SKM-1 (cell line): Measurements from ENCODE around the gene CSMD2.

Experiments used
- DNase-seq: peaks from one replicate; lab custom pipeline; 2025; ENCODE audit not compliant: unreplicated experiment; lab: John Stamatoyannopoulos, UW

The CSMD2 gene

DNA sequence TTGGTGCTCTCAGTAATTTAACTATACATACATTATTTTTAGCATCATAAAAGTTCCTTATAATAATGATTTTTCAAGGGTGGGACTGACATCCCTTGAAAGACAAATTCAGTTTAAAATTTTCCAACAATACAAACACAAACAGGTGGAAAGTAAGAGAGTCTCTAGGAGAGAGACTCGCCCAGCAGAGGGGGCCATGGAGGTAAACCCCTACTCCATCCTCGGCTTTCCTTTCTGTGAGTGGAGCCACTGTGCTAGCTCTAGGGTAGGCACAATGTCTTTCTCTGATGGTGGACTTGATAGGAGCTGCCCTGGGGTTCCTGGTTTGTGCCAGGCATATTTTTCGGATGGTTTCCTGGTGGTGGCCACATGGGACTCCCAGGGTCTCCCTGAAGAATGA, 8.3 kb downstream of the CSMD2 start:
- DNase-seq = no peak

DNA sequence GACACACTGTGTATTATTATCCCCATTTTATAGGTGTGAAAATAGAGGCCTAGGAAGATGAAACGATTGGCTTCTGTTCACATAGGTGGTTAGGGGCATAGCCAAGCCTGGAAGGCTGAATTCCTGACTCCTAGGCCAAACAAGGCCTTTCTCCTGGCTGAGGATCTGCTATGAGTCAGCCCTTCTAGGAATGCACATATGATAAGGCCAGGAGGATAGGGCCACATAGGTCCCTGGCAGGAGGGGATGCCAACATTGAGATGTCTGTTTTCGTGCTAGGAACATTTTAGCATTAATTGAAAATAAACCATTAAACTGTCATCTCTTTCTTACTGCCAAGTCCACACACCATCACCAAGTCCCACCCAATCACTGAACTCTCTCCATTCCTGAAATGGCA, 9.2 kb downstream of the CSMD2 start:
- DNase-seq = no peak

DNA sequence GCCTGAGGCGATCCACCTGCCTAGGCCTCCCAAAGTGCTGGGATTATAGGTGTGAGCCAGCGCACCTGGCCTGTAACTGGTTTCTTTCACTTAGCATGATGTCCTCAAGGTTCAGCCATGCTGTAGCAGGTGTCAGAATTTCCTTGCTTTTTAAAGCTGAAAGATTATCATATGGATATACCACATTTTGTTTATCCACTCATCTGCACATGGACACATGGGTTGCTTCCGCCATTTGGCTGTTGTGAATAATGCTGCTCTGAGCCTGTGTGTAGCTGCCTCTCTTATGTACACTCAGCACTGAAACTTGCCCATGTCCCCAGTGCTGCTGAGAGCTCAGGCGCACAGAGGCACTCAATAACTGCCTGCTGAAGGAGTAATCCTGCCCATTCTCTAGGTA, 11.8 kb downstream of the CSMD2 start:
- DNase-seq = no peak

DNA sequence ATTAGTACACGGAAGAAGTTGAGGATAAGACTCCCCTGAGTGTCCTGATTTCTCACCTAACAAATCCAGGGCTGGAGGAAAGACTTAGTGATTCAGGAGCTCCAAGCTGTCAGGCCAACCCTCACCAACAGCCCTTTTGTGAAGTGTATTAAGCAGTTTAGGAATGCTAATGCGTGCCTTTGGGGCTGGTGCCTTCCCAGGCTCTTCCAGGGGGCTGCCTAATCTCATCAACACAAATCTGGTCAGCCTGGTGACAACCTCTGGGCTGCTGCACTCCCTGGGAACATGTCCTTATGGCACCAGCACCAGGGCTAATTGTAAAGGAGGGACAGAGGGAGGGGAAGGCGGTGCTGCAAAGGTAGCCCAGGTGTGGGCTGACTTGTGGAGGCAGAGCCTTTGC, 15.5 kb downstream of the CSMD2 start:
- DNase-seq = no peak

DNA sequence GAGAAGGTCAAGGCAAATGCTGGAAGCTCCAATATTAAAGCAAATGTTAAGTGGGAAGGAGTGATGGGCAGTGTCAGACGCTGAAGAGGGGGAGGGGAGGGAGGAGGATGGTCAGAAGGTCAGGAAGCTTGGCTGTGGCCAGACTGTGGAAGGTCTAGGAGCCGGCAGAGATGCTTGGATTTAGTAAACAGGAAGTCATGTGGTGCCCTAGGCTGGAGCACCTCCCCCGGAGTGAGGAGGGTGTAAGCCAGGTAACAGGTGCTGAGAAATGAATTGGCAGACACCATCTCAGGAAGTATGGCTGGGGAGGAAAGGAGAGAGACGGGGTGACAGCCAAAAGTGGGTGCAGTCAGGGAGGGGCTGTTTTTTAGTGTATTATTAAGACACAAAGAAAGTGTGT, 17.7 kb downstream of the CSMD2 start:
- DNase-seq = no peak

DNA sequence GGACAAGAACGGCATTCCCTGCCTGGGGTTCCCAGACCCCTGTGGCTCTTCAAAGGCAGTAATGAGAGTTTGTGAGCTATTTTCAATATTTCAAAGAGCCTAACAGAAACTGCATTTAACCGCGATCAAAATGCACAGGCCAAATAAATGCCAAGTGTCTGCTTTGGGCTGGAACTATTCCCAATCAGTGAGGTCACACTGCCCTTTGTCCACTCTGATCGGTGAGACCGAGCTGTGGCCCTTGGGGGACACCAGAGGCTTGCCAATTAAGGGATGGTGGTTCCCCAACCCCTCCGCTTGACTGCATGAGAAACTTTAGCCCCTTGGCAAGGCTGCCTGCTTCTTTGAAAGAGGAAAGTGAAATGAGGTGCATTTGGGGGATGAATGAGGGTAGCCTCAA, 20.3 kb downstream of the CSMD2 start:
- no peak for DNase-seq

DNA sequence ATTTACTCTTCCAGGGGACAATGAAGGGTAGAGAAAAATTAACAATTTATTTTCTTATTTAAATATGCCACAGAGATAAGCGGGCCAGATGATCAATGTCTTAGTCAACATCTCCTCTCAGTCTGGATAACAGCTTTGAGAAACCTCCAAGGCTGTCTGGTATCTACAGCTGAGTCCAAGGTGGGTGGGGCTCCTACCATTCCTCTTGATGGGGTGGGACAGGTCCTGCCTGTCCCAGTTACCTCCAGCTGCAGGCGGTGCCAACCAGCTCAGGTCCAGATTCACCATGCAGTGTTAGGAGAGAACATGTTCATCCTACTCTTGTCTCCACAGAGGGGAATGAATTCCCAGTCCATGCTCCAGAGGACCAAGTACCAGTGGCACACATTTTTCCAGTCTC, 21.1 kb downstream of the CSMD2 start:
- DNase-seq = no peak

DNA sequence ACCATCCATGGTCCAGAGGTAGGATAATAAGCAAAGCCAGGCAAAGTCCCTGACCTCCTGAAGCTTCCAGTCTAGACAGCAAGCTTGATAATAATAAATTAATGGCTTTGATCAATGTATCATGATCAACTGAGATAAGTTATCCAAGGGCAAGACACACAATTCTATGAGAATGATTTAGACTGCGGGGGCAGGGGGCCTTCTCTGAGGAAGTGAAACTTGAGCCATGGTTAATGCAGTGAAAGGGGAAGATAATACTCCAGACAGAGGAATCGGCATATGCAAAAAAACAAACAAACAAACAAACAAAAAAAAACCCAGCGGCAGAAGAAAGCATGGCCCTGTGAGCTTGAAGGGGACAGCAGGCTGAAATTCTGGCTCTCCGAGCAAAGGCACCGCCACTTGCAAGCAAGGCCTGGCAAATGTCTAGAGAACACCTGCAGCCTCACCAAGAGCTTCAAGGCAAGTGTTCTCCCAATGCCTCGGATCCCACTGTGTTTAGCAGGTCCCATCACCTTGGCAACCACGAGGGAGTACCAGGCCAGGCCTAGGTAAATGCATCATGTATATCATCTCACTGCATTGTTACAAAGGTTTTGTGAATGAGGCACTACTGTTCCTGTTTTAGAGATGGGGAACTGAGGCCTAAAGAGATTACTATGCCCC, 24.9 kb downstream of the CSMD2 start:
- DNase-seq = no peak

DNA sequence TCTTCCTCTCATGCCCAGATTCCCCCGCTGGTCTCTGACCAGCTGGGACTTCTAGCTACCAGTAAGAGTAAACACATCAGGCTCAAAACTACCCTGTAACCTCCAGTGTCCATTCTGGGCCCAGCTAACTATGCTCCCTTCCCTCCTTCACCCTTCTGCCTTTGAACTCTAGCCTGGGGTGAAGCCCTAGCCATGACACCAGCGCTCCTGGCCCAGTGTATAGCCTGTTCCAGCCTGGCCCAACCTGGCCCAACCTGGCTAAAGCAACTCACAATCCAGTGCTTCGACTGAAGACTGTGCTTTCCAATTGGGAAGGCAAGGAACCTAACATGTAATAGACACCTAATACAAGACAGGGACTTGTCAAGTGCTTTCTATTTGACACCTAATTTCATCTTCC, 27.6 kb downstream of the CSMD2 start:
- no peak for DNase-seq

DNA sequence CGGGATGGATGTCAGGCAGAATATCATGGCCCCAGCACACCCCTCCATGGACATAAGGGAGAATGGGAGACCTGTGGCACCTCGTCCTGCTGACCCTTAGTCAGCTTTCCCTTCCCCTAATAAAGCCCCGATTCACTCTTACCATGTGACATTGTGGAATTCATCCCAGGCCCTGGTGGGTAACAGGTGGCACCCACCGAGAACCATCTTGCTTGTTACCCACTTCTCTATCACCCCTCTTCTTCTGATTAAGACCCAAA, 32.9 kb downstream of the CSMD2 start:
- no peak for DNase-seq

DNA sequence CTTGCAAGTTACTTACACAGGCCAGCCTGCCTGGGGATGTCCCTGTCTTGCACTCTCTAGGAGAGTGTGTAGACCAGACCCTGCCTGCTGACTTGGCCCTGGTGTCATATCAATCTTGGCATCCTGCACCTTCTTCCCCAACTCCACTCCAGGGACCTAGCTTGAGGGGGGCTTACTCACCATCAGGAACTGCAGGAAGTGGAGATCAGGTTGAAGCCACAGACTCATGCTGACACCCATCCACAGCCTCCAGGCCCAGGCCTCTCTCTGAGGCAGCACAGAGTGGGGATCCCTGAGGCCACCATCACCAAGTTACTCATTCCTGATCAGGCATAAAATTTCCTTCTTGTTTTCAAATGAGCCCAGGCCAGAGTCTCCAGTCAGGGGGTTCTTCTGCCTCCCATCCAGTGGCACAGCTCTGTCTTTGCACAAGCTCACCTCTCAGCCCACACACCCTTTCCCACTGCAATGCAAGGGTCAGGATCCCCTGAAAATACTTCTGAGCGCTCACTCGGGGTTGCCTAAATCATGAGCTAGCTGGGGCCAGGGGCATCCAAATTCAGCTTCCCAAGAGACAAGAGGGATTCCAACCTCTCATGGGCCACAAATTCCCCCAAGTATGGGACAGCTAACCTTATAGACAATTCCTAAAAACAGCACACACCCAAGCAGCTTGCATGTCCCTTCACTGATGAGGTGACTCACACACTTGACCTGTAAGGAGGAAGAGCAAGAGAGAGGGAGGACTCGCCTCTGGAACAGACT, 33.5 kb downstream of the CSMD2 start:
- no peak for DNase-seq

DNA sequence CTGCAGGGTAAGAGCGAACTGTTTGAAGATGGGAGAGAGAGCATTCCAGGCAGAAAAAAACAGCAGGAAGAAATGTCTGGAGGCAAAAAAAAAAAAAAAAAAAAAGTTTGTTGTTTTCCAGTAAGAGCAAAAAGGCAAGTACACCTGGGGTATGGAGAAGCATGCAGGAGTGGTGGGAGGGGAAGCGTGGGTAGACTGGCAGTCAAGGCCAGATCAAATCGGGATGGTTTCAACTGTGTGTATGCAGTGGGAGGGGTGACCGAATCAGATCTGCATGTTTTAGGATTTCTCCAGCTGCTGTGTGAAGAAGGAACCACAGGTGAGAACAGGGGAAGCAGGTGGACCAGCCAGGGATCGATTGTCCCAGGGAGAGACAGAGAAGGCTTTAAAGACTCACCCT, 34.7 kb downstream of the CSMD2 start:
- DNase-seq = no peak

DNA sequence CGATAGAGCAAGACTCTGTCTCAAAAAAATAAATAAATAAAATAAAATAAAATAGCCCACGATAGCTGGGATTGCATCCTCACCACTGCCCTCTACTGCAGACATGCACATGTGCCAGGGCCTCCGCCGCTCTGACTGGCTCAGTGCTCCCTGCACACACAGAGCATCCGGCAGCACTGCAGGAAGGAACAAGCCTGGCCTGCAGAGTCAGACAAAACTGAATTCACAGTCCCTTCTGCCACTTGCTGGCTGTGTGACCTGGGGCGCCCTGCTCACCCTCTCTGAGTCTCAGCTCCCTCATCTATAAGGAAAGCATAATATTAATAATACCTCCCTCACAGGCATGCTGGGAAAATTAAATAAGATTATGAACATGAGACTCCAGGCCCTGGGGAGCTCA, 35.4 kb downstream of the CSMD2 start:
- DNase-seq = no peak

DNA sequence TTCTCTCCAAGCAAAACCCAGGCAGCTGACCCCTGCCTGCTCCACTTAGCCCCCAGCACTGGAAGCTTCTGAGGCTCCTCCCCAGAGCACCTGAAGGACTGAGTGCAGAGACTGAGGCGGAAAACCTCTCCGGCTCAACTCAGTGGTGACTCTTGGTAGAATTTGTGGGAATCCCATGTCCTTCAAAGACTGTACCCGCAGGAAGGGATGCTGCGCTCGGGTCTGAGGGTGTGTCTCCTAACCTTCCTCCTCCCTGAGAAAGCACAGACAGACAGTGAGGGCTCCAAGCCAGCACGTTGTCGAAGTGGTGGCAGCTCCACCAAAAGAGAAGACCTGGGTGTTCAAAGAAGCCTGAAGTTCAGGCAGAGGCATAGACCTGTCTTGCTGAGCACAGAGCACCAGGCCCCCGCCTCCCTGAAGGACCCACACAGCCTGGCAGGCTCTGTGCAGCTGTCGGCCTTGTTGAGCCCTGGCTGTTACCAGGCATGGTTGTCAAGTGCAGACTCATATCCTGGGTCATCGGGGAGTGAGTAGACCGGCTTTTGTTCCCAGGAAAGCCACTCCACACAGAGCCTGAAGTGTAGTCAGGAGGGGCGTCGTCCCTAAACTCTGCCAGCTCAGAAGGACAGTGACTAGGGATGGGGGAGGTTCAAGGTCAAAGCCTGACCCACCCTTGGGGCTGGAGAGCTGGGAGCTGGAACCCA, 36.7 kb downstream of the CSMD2 start:
- DNase-seq = no peak

DNA sequence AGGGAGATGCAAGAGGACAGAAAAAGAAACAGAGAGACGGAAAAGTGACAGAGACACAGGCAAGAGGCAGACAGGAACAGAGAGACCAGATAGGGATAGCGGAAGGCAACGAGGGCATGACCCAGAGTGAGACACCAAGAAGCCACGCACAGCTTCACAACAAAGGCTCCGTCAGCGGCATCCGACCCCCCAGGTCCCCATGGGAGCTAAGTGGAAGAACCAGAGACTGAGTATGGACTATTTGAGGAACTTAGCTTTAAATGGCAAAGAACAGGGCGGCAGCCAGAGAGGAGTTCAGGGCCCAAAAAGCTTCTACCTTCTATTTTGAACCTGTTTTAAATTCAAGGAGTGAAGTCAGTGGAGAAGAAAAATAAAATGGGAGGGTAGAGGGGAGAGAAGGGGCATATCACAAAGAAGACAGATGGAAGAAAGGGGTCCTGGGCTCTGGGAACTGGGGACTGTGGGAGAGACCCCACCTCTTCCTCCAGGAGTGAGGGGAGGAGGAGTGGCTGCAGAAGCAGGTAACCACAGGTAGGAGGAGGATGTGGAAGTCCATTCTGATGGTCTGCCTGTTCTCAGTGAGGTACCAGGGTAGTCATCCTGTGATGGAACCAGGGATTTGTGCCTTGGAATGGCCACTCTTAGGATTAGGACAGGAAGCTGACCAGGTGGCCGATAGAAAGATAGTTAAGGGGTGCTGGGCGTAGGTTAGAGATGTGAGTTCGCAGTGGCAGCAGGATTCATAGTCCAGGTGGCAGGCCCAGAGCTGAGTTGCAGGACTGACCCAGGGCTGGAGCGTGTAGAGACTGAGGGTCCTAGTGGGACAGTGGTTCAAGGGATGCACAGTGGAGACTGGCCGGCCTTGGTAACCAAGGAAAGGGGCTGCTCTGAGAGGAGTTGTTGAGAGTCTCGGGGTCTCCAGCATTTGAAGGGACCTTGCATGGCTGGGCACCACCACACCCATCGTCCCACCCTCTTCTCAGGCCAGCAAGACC, 37.7 kb downstream of the CSMD2 start:
- no peak for DNase-seq

DNA sequence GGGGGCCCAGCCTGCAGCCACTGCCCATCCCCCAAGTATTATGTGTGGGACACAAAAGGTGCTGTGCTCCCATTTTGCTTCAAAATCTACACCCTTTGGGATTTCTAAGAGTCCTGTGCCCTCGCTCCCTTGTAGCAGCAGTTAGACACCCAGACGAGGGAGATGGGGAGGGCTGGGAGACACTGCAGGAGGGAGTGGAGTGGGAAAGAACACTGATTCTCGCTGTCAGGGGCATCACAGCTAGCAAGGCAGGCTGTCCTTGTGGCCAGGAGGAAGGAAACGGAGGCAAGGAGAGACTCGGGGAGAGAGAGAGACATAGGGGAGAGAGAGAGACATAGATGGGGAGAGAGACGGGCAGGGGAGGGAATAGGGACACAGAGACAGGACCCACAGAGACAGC, 38.5 kb downstream of the CSMD2 start:
- DNase-seq = no peak

DNA sequence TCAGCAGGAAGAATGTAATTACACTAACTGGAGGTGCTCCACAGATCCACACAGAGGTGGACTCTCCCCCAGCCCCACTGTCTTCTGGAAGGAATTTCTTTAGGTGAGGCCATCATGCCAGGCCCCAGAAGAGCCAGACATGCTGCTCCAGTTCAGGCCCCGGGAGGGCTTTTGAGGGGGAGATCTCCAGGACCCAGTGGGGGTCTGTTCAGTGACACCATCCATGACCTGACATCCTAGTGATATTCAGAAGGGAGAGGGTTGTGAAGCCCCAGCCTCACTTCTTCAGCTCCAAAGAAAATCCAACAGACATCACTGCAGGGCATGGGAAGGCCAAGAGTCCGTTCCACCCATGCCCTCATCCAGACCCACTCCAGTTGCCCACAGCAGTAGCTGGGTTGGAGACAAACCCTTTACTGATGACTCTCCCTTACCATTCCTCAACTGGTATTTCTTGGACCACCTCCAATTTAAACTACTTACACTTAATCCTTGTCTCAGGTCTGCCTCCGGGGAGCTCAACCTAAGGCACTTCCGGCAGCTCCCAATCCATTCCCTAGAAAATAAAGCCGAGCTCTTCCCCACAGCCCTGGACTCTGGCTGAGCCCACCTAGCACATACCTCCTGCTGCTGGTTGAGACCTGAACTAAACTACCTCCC, 39.2 kb downstream of the CSMD2 start:
- DNase-seq = no peak

DNA sequence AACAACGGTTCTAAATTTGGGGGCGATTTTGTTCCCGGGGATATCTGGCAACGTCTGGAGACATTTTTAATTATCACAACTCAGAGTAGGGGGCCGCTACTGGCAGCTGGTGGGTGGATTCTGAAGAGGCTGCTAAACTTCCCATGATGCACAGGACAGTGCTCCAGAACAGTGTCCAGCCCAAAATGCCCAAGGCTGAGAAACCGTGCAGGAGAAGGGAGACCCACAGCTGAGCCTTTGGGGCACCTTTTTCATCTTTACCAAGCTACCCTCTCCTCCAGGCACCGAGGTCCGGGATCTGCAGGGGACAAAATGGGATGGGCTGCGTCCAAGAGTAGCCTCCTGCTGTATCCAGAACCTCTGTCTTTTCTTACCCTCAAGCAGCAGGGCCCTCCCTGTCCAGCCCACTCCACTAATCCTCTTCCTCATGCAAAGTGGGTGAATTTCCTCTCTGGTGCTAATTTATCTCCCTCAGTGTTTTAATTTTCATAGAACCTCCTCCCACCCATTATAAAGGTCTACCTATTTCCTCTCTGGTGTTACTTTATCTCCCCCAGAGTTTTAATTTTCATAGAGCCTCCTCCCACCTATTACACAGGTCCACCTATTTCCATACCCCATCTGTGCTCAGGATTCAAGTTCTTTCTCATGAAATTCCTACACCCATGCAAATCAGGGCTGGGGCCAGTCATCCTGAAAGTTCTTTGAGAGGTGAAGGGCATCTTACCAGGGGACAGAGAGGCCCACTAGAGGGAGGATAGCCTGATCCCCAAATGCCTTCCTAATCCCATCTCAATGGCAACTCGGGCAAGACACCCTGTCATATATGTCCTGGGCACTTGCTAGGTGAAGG, 42.7 kb downstream of the CSMD2 start:
- no peak for DNase-seq

DNA sequence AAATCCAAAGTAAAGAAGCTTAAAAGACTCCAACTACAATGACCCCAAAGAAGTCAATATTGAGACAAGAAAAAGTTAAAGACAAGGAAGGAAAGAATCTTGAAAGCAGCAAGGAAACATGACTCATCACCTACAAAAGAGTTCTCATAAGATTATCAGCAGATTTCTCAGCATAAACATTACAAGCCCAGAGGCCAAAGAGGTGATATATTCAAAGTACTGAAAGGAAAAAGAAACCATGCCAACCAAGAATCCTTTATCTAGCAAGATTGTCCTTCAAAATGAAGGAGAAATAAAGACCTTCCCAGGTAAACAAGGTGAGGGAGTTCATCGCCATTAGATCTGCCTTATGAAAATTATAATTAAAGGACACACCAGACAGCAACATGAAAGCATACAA, 49.8 kb downstream of the CSMD2 start:
- no peak for DNase-seq

DNA sequence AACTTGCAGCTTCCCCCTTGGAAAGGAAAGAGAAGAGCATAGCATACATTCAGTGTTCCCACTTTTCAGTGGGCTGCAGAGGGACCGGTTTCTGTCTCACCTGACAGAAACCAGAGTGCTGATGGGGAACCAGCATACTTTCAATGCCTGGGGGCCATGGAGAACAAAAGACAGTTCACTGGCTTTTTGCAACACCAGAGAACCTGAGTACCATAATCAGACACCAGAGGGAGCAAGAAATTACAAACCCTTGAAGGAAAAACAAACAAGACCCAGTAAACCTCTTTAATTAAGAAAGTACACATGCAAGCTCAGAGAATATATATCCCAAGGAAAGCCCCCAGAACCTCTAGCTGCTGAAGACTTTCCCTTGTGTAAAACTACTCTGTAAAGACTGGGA, 51.1 kb downstream of the CSMD2 start:
- DNase-seq = no peak
